SK-N-SH treated with all-trans-retinoic acid at 6 μM for 48 hours (cell line): ENCODE measurements around the gene SYT7.

Experiments
- BACH2 ChIP-seq: fragments of 250-450 bp; sonication (Bioruptor Pico); IDR thresholded peaks from 2 replicates; pipeline ENCODE4 v1.9.0; 2021; ENCODE audit warnings: mild to moderate bottlenecking, borderline replicate concordance
- GLIS3 ChIP-seq: fragments of 250-450 bp; sonication (Bioruptor Pico); IDR thresholded peaks from 2 replicates; pipeline ENCODE4 v1.5.0; 2020; ENCODE audit warnings: mild to moderate bottlenecking, moderate library complexity
- ISL1 ChIP-seq: fragments of 250-450 bp; sonication (Bioruptor Pico); IDR thresholded peaks from 2 replicates; pipeline ENCODE4 v2.1.2; 2022; ENCODE audit warnings: mild to moderate bottlenecking, moderate library complexity
- TCF4 ChIP-seq: fragments of 250-450 bp; sonication (Bioruptor Pico); IDR thresholded peaks from 2 replicates; pipeline ENCODE4 v1.8.0; 2021; ENCODE audit warnings: mild to moderate bottlenecking, moderate library complexity, borderline replicate concordance
- TF ChIP-seq, protein P1 (sequence below): fragments of 250-450 bp; sonication (Bioruptor Pico); IDR thresholded peaks from 2 replicates; pipeline ENCODE4 v1.5.1; 2020; ENCODE audit warnings: low read depth, mild to moderate bottlenecking, moderate library complexity

DNA sequence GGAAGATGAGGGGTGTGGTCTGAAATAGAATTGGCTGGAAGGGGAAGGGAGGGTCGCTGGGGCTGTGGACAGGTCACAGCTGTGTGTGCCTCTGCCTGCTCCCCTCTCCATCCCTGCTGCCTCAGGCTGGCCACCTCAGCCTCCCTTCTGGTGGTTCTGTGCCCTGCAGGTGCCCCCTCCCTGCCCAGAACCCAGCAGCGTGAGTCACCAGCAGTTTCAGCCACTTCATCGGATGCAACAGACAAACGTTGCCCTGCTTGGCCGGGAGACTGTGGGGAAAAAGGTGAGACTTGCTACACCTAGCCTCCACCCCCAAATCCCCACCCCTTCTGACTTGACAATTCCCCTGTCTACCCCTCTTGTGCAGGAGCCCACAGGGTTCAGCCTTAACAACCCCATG is 94.1 kb downstream of the SYT7 start:
- TF ChIP-seq BACH2 (CRISPR knock-in tag), result no peak
- TF ChIP-seq, protein P1, sequence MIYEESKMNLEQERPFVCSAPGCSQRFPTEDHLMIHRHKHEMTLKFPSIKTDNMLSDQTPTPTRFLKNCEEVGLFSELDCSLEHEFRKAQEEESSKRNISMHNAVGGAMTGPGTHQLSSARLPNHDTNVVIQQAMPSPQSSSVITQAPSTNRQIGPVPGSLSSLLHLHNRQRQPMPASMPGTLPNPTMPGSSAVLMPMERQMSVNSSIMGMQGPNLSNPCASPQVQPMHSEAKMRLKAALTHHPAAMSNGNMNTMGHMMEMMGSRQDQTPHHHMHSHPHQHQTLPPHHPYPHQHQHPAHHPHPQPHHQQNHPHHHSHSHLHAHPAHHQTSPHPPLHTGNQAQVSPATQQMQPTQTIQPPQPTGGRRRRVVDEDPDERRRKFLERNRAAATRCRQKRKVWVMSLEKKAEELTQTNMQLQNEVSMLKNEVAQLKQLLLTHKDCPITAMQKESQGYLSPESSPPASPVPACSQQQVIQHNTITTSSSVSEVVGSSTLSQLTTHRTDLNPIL (CRISPR knock-in tag), result no peak
- TF ChIP-seq TCF4 (CRISPR knock-in tag), result no peak
- TF ChIP-seq ISL1 (CRISPR knock-in tag), result no peak
- no peak for TF ChIP-seq GLIS3 (CRISPR knock-in tag)
